Activated naive CD8-positive, alpha-beta T cell (primary cell): ENCODE measurements around the gene BBS10.
A peak's percentile ranks its signal among the peaks of the same experiment; 100 is the strongest.
"Not testable (repeated sequence)": the region's sequence is repeated elsewhere in the genome, so short reads cannot be mapped to it uniquely, and the experiment has no call there.

Experiments
- H3K27ac Mint-ChIP-seq: one replicate; pipeline ENCODE4 v1.8.0; 2021; ENCODE audit warnings: mixed read lengths
- H3K27me3 Mint-ChIP-seq: one replicate; pipeline ENCODE4 v1.8.0; 2021; ENCODE audit warnings: mixed read lengths
- H3K36me3 Mint-ChIP-seq: one replicate; pipeline ENCODE4 v1.8.0; 2021; ENCODE audit warnings: mixed read lengths
- H3K4me1 Mint-ChIP-seq: one replicate; pipeline ENCODE4 v1.8.0; 2021; ENCODE audit warnings: low read depth, mixed read lengths
- H3K4me3 Mint-ChIP-seq: one replicate; pipeline ENCODE4 v1.8.0; 2021; ENCODE audit warnings: mild to moderate bottlenecking, mixed read lengths
- H3K9me3 Mint-ChIP-seq: one replicate; pipeline ENCODE4 v1.8.0; 2021; ENCODE audit warnings: low read depth, mixed read lengths

BBS10 gene

DNA sequence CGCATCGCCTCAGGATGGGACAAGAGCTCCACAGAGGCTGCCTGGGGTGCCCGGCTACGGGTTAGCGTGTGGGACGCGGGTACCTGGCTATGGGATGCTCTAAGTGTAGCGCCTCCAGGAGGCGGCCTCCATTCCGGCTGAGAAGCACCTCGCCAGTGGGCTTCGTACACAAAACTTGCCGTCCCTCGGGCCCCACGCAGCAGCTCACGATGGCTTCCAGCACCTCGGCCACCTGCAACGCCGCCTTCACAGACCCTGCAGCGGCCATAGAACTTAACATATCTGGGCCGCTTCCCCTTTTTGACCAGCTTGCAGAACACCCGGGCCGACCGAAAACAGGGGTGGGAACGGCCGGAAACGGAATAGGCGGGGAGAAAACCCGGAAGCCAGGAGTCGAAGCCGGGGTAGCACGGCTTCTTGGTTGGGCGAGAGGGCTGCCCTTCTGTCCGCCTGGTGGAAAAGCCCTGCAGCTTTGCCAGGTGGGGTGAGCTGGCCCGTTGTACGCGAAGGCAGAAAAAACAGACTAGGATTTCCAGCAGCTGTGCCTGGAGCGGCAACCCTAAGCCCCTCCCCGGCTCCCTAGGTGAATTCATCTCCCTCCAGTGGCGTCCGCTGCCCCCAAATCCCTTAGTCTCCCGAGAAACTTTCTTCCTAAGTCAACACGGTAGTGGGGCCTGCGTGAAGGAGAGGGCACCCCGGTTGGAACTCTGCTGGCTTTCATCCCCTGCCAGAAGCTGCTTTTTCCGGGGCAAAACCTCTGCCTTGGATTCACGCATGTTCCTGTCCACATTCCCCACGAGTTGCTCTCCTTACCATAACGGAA lies at the start of gene BBS10:
Gene BBS10, minus strand, starts transcription at position 337 of the 823 bp plus-strand sequence. Its CDS starts 57 bp downstream, at position 280.
- H3K4me3 Mint-ChIP-seq: peak within 1 kb of the TSS; percentile 94
- peaks cover 29% of the 10 kb centered on the region for H3K4me1 Mint-ChIP-seq
- no peaks in the 10 kb centered on the region for H3K27me3 Mint-ChIP-seq
- H3K27ac Mint-ChIP-seq: peak within 1 kb of the TSS; percentile 92
- peaks cover 4% of the 10 kb centered on the region for H3K36me3 Mint-ChIP-seq
- no peaks in the 10 kb centered on the region for H3K9me3 Mint-ChIP-seq

DNA sequence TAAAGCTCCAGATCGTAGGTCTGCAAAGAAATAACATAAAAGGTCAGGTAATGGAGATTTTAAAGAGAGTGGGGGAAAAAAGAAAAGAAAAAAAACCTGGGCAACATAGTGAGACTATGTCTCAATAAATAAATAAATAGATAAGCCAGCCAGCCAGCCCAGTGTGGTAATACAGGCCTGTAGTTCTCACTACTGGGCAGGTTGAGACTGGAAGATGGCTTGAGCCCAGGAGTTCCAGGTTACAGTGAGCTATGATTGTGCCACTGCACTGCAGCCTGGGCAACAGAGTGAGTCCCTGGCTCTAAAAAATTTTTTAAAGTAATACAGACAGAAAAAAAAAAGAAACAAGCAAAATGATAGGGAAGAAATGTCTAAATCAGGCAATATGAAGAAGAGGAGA lies 43.2 kb upstream of the BBS10 start:
- H3K27ac Mint-ChIP-seq: peak overlapping the region; percentile 29
- H3K36me3 Mint-ChIP-seq: peaks cover 21% of the 10 kb centered on the region
- no peaks in the 10 kb centered on the region for H3K9me3 Mint-ChIP-seq
- H3K4me3 Mint-ChIP-seq: no peak overlapping the region
- no peaks in the 10 kb centered on the region for H3K4me1 Mint-ChIP-seq
- H3K27me3 Mint-ChIP-seq: no peaks in the 10 kb centered on the region

DNA sequence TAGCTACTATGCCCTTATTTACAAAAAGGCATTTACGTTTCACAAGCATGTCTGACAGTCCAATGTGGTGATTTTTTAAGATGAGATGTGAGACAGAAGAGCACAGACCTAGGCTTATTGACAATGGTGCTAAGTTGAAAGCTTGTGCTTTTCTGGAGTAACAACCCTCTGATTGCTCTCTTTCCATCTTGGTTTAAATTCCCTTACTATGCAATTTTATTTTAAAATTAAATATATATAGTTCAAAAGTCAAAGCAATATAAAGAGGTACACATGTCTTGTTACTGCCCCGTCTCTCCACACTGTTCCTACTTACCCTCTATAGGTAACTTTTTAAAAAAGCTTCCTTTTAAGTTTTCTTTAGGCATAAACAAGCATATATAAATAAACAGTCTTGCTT lies 39.4 kb upstream of the BBS10 start:
- H3K4me3 Mint-ChIP-seq: no peak overlapping the region
- no peaks in the 10 kb centered on the region for H3K9me3 Mint-ChIP-seq
- H3K4me1 Mint-ChIP-seq: no peaks in the 10 kb centered on the region
- H3K36me3 Mint-ChIP-seq: peaks cover 29% of the 10 kb centered on the region
- H3K27me3 Mint-ChIP-seq: no peaks in the 10 kb centered on the region
- no peak overlapping the region for H3K27ac Mint-ChIP-seq

GRCh38 chr12:76384560-76384959 lies 36.3 kb upstream of the BBS10 start:
- no peaks in the 10 kb centered on the region for H3K27me3 Mint-ChIP-seq
- H3K4me3 Mint-ChIP-seq: no peak overlapping the region
- H3K36me3 Mint-ChIP-seq: peaks cover 21% of the 10 kb centered on the region
- H3K9me3 Mint-ChIP-seq: no peaks in the 10 kb centered on the region
- no peaks in the 10 kb centered on the region for H3K4me1 Mint-ChIP-seq
- no peak overlapping the region for H3K27ac Mint-ChIP-seq

GRCh38 chr12:76383988-76384387 lies 35.8 kb upstream of the BBS10 start:
- Mint-ChIP-seq H3K27ac (no peak overlapping the region), H3K36me3 (peaks cover 21% of the 10 kb centered on the region), H3K27me3 (no peaks in the 10 kb centered on the region), H3K9me3 (no peaks in the 10 kb centered on the region), H3K4me1 (no peaks in the 10 kb centered on the region), H3K4me3 (no peak overlapping the region)

DNA sequence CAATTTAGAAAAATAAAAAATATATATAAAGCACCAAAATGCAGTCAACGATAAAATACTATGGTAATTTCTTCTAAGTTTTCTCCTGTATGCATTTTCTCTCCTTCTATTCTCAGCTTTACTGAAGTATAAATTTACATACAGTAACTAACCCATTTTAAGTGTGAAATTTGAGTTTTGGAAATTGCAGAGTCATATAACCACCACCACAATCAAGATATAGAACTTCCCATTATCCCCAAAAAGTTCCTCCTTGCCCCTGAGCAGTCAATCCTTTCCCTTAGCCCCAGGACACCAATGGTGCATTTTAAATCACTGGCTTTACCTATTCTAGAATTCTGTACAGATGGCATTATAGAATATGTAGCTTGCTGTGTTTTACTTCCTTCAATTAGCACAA lies 31.0 kb upstream of the BBS10 start:
- Mint-ChIP-seq H3K27ac (no peak overlapping the region), H3K9me3 (no peaks in the 10 kb centered on the region), H3K4me1 (no peaks in the 10 kb centered on the region), H3K36me3 (peaks cover 25% of the 10 kb centered on the region), H3K4me3 (no peak overlapping the region), H3K27me3 (no peaks in the 10 kb centered on the region)

DNA sequence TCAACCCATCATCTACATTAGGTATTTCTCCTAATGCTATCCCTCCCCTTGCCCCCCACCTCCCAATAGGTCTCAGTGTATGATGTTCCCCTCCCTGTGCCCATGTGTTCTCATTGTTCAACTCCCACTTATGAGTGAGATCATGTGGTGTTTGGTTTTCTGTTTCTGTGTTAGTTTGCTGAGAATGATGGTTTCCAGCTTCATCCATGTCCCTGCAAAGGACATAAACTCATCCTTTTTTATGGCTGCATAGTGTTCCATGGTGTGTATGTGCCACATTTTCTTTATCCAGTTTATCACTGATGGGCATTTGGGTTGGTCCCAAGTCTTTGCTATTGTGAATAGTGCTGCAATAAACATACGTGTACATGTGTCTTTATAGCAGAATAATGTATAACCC lies 28.7 kb upstream of the BBS10 start:
- not testable (repeated sequence) for H3K4me1 Mint-ChIP-seq, H3K27me3 Mint-ChIP-seq, H3K9me3 Mint-ChIP-seq, H3K4me3 Mint-ChIP-seq, H3K27ac Mint-ChIP-seq
- peaks cover 25% of the 10 kb centered on the region for H3K36me3 Mint-ChIP-seq

- Mint-ChIP-seq H3K4me1 (no peaks in the 10 kb centered on the region), H3K27ac (no peak overlapping the region)
These were observed 27.7 kb upstream of the BBS10 start for GRCh38 chr12:76375939-76376338.

DNA sequence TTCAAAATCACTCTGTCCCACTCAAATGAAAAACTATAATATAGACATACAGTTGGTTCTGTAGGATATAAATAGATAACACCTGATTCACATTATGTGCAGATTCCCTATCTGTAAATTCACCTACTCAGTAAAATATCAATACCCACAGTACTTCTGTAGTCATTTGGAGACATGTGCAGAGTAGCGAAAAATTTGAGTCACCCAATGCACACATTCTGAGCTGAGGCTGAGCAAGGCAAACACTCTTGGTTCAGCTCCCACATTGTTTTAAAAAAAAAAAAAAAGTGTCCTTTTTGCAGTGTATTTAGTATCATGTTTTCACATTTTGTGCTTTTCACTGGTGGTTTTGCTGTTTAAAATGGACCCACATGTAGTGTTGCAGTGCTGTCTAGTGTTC lies 27.3 kb upstream of the BBS10 start:
- Mint-ChIP-seq H3K4me1 (no peaks in the 10 kb centered on the region), H3K27ac (no peak overlapping the region), H3K9me3 (no peaks in the 10 kb centered on the region), H3K27me3 (no peaks in the 10 kb centered on the region), H3K4me3 (no peak overlapping the region), H3K36me3 (peaks cover 29% of the 10 kb centered on the region)

More at GRCh38 chr12:76375939-76376338, 27.7 kb upstream of the BBS10 start:
- Mint-ChIP-seq H3K4me3 (no peak overlapping the region), H3K27me3 (no peaks in the 10 kb centered on the region), H3K36me3 (peaks cover 27% of the 10 kb centered on the region), H3K9me3 (no peaks in the 10 kb centered on the region)

- Mint-ChIP-seq H3K4me1 (no peaks in the 10 kb centered on the region), H3K27ac (no peak overlapping the region), H3K9me3 (no peaks in the 10 kb centered on the region), H3K27me3 (no peaks in the 10 kb centered on the region), H3K4me3 (no peak overlapping the region), H3K36me3 (peaks cover 31% of the 10 kb centered on the region)
These were observed 26.3 kb upstream of the BBS10 start for GRCh38 chr12:76374386-76375020.

DNA sequence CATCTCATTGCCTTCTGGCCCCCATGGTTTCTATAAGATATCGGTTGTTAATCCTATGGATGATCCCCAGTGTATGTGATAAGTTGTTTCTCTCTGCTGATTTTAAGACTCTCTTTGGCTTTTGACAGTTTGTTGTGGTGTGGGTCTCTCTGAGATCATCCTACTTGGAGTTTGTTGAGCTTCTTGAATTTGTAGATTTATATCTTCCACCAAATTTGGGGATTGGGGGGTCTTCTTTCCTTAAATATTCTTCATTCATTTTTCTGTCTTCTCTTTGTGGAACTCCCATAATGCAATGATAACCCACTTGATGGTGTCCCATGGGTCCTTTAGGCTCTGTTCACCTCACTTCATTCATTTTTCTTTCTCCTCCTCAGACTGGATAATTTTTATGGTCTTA lies 20.0 kb upstream of the BBS10 start:
- Mint-ChIP-seq H3K27me3 (no peaks in the 10 kb centered on the region), H3K36me3 (peaks cover 53% of the 10 kb centered on the region), H3K27ac (no peak overlapping the region), H3K9me3 (peaks cover 9% of the 10 kb centered on the region), H3K4me3 (no peak overlapping the region), H3K4me1 (no peaks in the 10 kb centered on the region)

DNA sequence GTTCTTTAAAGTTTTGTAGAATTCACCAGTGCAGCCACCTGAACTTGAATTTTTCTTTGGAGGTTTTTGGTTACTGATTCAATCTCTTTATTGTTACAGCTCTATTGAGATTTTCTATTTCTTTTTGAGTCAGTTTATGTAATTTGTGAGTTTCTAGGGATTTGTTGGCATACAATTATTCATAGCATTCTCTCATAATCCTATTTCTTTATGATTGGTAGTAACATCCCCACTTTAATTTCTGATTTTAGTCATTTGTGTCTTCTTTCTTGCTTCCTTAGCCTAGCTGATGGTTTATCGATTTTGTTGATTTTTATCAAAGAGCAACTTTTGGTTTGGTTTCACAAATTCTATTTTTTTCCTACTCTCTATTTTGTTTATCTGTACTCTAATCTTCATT lies 17.9 kb upstream of the BBS10 start:
- Mint-ChIP-seq H3K4me1 (no peaks in the 10 kb centered on the region), H3K27me3 (no peaks in the 10 kb centered on the region), H3K36me3 (peaks cover 49% of the 10 kb centered on the region), H3K4me3 (no peak overlapping the region), H3K27ac (no peak overlapping the region), H3K9me3 (peaks cover 9% of the 10 kb centered on the region)

DNA sequence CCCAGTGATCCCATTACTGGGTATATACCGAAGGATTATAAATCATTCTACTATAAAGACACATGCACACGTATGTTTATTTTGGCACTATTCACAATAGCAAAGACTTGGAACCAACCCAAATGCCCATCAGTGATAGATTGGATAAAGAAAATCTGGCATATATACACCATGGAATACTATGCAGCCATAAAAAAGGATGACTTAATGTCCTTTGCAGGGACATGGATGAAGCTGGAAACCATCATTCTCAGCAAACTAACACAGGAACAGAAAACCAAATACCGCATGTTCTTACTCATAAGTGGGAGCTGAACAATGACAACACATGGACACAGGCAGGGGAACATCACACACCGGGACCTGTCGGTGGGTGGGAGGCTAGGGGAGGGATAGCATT lies 15.9 kb upstream of the BBS10 start:
- H3K4me3 Mint-ChIP-seq, H3K27me3 Mint-ChIP-seq, H3K27ac Mint-ChIP-seq, H3K9me3 Mint-ChIP-seq, H3K4me1 Mint-ChIP-seq: not testable (repeated sequence)
- H3K36me3 Mint-ChIP-seq: peaks cover 44% of the 10 kb centered on the region

DNA sequence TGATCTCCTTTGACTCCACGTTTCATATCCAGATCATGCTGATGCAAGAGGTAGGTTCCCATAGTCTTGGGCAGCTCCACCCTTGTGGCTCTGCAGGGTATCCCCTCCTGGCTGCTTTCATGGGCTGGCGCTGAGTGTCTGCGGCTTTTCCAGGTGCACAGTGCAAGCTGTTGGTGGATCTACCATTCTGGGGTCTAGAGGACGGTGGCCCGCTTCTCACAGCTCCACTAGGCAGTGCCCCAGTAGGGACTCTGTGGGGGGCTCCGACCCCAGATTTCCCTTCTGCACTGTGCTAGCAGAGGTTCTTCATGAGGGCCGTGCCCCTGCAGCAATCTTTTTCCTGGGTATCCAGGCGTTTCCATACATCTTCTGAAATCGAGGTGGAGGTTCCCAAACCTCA lies 12.1 kb upstream of the BBS10 start:
- H3K4me3 Mint-ChIP-seq: no peak overlapping the region
- no peaks in the 10 kb centered on the region for H3K27me3 Mint-ChIP-seq
- no peak overlapping the region for H3K27ac Mint-ChIP-seq
- H3K9me3 Mint-ChIP-seq: peaks cover 4% of the 10 kb centered on the region
- H3K4me1 Mint-ChIP-seq: no peaks in the 10 kb centered on the region
- H3K36me3 Mint-ChIP-seq: peaks cover 14% of the 10 kb centered on the region

DNA sequence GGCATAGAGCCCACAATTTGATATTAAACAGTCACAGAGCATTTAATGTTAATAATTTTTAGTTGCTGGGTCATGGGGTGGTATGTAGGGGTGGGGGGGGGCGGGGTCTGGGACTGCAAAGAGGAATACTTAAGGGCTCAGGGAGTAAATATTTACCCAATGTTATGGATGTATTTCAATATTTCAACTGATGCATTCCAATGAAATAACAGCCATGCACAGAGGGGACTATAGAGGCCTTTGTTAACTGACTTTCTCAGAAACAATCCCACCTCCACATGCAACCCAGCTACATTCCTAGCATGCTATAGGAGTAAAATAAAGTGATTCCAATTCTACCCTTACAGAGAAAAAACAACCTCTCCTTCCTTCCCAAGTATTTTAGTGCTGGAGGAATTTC lies 7.9 kb upstream of the BBS10 start:
- H3K4me3 Mint-ChIP-seq: no peak overlapping the region
- H3K27ac Mint-ChIP-seq: no peak overlapping the region
- H3K27me3 Mint-ChIP-seq: no peaks in the 10 kb centered on the region
- H3K9me3 Mint-ChIP-seq: no peaks in the 10 kb centered on the region
- peaks cover 6% of the 10 kb centered on the region for H3K36me3 Mint-ChIP-seq
- H3K4me1 Mint-ChIP-seq: no peaks in the 10 kb centered on the region
